ENCODE measurements around the gene TMEM72.
"Not testable (repeated sequence)": the region's sequence is repeated elsewhere in the genome, so short reads cannot be mapped to it uniquely, and the experiment has no call there.

Gene TMEM72

DNA sequence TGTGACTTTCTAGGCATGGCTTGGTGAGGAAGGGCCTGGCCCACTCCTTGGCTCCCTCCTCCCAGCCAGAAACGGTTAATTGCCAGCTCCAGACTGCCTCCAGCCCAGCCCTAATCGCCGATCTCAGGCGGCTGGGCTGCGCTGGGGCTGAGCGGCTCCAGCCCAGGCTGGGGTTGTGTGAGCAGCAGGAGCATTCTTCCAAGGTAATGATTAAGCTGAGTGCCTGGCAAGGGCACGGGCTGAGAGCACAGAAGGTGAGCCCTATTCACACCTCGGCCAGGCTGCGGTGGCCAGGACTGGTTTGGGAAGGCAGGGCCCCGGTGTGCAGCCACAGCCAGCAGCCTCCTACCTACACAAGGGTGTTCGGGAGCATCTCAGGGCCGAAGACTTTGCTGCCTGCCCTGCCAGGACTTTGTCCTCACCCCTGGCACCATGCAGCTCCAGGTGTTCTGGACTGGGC, at the start of gene TMEM72:
TMEM72 (plus strand) TSS at position 257 of the 460 bp plus-strand sequence; CDS start at position 433, 176 bp downstream.
- DNase-seq (ENCODE audit: low read depth), result no peak

DNA sequence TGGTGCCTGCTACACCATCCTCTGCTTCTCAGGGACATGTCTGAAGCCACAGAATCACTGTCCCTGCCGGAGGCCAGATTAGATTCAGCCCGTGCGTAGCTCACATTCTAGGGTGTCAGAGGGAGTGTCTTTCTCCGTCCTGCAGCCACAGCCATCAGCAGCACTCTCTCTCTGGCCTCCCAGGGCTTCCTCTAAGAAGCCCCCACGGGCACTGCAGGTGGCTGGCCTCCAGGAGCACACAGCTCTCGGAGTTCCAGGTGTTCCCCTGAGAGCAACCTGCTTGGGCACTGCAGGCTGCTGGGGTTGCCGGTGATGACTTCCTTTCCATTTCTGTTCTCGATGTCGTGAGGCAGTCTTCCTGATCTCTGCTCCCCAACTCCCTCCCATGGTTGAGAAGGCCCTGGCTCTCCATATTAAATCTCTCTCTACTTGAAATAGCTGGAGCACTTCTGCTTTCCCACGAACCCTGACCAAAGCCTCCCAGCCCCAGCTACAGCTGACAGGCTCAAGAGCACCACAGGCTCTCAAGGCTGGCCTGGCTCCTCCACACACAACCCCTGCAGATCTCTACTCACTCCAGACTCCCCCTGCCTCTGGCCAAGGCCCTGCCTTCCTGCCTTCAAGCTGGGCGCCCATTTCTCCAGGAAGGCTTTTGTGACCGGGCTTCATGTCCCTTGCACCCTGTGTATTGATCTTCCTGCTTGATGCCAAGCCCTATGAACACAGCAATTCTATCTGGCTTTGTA, 49.0 kb upstream of the TMEM72 start:
- DNase-seq (ENCODE audit: low read depth), result no peak

DNA sequence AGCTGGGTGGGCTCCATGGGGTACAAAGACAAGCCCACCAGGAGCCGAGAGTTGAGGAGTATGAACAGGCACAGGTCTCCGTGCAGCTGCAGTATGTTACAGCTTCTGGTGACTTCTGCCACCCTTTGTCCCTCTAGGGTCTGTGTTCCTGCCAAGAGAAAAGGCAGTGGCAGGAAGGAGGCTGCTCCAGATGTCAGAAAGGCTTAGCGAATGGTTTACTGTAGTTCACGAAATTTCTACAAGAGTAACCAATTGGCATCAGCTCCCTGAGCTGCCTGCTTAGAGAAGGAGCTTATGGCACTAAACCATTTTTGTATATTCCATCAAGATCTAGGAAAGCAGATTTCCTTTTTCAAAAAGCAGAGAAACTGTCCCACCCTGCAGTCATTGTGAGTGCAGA, 48.2 kb upstream of the TMEM72 start:
- no peak for DNase-seq (ENCODE audit: low read depth)

DNA sequence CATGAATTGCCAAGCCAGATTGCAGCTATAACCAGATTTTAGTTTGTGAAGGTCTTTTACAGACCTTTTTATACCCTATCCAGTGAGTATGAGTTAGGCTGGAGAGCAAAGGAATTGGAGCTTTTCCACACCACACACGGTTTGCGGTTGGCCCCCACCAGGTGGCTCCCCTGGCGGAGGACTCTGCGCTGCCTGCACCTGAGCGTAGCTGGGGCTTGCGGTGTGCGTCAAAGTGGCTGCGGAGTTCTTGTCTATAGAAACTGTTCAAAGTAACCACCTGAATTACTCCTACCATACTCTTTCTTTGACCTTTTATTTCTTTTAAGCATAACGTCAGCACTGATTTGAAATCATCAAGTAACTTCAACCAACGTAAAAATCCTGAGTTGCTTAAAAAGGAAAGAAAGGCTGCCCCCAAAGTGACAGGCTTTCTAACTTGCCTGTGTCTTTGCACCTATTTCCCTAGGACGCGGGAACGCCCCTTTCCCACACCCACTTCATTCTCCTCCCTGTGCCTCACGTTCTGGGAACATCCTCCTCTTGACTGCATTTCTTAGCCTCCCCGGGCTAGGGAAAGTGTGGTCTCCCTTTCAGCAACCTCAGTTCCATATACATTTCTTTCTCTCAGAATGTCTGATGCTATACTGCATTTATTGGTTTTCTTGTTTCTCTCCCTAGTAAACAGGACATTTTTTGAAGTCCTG, 47.6 kb upstream of the TMEM72 start:
- no peak for DNase-seq (ENCODE audit: low read depth)

DNA sequence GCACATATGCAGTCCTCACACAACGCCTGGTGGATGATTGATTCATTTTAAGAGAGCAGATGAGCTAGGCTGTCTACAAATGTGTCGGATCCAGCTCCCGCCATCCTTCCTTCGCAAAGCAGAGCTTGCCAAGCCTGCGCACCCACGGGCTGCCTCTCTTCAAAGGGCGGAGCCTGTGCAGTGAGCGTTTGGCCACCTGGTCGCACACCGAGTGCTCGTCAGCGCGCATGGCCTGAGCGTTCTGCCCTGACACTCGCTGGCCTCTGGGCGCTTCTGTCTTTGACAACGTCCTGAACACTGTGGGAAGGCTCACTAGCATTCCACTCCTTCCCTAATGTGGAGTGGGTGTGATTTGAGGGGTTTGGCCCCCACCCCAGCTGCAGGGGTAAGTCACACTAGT, 47.1 kb upstream of the TMEM72 start:
- no peak for DNase-seq (ENCODE audit: low read depth)

DNA sequence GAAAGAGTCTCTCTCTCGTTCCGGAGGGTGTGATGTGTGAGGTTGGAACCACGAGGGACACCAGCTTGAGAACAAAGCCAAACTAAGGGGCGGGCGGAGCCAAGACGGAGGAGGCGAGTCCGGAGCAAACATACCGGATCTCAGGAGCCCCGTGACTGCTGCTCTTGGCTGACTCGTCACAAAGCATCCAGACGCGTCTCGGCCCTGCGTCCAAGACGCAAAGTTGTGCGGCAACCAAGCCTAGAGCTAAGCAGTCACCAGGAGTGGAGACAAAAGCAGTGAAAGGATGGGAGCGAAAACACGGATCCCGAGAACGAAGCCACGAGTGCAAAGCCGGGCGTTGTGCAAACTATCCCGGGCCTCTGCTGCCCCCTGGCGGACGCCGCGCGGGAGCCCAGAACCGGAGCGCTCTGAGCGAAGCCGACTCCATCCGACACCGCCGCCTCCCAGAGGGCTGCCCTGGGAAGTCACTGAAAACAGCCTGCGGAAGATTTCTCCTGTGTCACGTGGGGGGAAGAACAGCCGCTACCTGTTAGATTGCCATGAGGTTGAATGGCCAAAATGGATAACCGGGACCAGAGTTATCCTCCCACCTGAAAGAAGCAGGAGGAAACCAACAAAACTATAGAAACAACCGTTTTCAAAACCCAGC, 46.4 kb upstream of the TMEM72 start:
- DNase-seq (ENCODE audit: low read depth), result peak; percentile 85

DNA sequence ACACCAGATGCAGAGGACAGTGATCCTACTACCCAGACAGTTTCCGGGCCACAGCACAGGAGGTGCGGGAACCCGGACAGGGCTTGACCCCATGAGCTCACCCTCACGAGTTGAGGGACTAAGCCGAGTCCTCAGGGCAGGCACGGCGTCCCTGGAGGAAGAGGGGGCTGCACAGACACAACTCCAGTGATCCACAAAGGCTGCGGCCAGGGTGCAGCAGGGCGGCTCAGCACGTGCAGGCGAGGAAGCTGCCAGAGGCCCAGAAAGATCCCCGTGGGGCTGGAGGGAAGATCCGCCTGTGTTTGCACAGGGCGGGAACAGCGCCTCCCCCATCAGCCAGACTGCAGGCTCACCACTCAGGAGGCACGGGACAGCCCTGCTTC, 45.9 kb upstream of the TMEM72 start:
- no peak for DNase-seq (ENCODE audit: low read depth)

DNA sequence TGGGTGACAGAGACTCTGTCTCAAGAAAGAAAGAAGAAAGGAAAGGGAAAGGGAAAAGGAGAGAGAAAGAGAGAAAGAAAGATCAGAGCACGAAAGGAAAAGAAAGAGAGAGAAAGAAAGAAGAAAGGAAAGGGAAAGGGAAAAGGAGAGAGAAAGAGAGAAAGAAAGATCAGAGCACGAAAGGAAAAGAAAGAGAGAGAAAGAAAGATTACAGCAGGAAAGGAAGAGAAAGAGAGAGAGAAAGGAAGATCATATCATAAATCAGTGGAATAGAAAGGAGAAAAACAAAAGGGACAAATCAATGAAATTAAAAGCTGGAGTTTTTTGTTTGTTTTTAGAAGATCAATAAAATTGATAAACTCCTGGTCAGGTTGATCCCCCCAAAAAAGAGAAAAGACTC, 44.8 kb upstream of the TMEM72 start:
- DNase-seq (ENCODE audit: low read depth), result not testable (repeated sequence)

DNA sequence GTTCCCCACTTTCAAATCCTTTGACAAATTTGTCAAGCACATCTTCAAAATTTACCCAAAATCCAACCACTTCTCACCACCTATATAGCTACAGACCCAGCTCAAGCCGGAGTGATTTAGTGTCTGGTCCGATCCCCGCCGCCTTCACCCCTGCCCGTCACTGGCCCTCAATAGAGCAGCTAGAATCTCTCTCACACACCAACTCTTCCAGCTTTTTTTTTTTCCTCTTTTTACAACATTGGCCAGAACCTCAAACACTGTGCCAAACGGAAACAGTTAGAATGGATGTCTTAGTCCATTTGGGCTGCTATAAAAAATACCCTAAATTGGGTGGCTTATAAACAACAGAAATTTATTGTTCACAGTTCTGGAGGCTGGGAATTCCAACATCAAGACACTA, 41.1 kb upstream of the TMEM72 start:
- DNase-seq (ENCODE audit: low read depth), result no peak

DNA sequence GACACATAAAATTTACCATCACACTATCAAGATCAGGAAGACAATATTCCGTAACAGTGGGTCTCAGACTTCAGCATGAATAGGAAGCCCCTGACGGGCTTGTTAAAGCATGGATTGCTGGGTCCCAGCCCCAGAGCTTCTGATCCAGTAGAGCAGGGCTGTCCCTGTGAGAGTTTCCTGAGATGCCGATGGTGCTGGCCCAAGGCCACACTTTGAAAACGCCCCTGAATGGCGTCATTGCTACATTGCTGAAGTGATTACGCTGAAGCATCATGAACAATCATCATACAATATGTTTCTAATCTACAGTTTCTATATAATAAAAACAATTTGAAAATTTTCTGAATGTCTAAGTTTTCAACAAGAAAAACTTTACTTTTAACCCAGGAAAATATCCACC, 38.0 kb upstream of the TMEM72 start:
- no peak for DNase-seq (ENCODE audit: low read depth)

DNA sequence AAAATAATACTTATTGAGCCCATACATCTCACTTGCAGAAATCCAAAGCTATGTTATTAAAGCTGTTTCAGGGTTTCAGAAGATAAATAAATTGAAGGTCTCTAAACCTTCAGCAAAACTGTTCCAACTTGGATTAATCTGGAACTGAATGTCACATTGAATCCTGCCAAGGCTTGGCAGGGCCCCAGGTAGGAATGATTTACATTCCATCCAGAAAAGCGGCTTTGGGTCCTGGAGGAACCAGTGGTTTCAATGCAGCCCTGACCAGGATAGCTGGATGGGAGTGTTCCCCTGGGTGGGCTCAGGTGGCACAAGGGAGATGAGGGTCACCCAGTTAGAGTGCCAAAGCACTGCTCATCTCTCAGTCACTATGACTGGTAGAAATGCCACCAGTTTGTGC, 37.0 kb upstream of the TMEM72 start:
- DNase-seq (ENCODE audit: low read depth), result no peak

DNA sequence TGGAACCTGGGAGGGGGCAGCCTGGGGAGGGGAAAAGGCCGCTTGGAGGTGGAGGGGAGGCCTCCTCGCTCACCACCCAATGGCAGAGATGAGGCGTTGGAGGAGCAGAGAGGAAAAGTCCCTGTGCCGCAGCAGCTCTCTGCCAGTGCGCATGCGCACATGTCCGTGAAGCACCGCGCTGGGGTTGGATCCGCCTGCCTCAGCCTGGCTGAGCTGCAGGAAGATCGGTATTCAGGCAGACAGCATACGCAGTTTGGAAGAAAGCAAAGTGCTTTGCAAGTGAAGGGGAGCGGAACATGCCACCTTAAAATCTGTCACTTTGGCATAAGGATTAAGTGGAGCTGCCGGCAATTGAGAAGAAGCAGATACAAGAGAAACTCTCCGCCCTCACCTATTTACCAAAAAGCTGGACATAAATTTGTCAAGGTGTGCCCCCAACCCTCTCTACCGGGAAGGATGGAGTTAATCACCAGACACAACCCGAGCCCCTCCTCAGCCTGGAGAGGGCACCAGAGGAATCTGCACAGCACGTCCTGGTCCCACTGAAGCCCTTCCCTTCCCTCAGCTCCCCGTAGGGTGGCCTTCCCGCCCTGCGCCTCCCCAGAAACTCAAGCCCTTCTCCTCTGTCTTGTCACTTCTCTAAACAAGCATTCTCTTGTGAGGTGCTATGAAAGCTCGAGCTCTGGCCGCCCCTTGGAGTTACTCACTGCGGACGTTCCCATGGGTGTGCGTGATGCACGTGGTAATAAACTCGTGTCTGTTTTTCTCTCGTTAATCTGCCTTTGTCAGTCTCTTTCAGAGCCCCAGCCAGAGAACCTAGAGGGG, 32.2 kb upstream of the TMEM72 start:
- peak; percentile 57 for DNase-seq (ENCODE audit: low read depth)

DNA sequence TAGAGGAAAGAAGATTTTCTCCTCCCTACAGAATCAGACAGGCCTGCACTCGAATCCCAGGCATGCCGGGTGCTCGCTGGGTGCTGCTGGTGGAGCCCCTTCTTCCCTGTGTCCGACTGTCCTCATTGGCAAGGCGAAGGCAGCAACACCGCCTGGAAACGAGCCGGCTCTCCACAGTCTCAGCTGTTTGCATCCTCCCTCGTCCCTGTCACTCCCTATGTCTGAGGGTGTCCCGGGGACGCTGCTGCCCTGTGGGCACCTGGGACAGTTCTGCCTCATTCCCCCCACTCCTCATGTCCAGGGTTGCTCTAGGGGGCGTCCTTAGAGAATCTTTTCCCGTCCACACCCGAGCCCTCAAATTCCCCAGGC, 31.6 kb upstream of the TMEM72 start:
- no peak for DNase-seq (ENCODE audit: low read depth)

DNA sequence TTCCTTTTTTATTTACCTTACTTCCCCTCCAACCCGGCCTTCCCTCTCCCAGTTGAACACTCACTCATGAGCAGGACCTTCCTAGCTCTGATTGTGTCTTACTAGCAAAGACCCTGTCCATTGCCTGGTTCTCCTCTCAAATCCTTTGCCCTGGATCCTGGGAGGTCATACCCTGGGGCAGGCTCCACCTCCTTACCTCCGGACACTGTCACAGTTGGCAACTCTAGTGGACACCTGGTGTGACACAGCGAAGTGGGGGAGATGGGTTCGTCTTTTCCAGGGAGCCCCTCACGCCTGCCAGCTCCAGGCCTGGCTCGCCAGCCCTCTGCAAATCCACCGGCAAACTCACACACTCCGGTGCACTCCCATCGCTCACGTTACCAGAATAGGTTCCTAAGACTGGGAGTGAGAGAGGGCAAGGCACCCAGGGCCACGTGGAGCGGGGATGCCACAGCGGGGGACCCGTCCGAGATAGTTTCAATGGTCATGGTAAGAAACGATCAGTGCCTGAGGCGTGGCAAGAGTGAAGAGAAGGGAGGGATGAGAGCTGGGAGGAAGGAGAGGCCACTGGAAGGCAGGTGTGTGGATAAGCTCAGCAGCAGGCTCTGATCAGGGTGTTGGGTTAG, 30.9 kb upstream of the TMEM72 start:
- no peak for DNase-seq (ENCODE audit: low read depth)

DNA sequence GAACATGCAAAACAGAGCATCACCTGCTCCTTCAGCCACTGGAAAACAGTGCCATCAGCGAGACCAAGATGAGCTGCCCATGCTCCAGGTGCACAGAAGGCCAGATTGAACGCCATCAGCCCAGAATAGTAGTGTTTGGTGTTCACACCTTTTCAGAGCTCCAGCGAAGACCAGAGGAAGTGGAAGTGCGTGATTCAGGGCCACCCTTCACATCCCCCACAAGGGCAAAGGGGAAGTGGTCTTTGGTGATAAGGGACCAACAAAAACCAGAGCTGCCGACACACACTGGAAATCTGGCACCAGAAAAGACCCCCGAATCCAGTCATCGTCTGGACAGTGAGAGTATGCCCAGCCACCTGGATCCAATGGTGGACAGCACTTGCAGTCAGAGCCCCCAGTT, 29.5 kb upstream of the TMEM72 start:
- DNase-seq (ENCODE audit: low read depth), result no peak

DNA sequence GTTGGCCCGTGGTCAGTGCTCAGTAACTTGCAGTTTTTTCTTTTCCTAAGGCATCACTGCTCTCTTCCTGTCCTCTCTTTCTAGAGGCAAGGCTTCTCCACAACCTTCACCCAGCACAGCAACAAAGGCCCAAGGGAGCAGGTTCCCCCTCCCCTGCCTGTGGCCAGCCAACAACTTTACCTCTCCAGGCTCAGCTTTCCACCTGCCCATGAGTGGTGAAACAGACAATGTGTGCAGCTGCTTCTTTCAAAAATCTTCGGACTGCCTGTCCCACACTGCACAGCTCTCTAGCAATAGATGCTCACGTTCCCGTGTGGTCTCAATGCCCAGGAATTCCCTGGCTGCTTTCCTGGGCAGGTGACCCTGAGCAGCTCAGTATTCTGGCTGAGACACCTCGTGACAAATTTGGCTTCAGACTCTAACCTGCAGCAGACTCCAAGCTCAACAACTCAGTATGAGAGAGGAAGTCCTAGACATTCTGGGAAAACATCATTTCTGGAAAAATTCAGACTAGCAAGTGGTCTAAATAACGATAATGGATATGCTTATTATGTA, 28.9 kb upstream of the TMEM72 start:
- no peak for DNase-seq (ENCODE audit: low read depth)

DNA sequence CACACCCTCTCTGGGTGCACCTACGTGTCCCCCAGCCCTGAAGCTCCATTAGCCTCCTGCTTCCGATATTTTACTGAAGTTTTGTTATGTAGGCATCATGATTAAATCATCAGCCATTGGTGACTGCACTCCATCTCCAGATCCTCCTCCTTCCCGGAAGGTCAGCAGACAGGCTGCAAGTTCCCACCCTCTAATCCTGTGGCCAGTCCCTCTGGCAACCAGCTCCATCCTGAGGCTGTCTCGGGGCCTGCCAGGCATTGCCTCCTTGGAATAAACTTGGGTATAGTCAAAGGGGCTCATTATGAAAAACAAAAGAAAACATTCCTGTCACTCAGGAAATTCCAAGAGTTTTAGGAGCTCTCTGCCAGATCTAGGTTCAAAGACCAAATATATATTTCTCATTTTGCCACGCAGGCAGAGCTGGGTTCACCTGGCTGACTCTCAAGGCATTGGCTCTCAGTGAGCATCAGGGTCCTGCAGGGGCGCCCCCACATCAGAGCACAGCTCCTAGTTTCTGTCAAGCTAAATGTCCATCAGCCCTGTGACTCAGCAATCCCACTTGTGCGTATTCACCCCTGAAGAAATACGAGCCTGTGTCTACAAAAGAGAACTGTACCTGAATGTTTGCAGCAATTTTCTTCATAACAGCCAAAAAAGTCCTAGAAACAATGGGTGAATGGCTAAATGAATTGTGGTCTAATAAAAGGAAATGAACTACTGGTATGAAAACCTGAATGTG, 27.4 kb upstream of the TMEM72 start:
- DNase-seq (ENCODE audit: low read depth), result no peak

DNA sequence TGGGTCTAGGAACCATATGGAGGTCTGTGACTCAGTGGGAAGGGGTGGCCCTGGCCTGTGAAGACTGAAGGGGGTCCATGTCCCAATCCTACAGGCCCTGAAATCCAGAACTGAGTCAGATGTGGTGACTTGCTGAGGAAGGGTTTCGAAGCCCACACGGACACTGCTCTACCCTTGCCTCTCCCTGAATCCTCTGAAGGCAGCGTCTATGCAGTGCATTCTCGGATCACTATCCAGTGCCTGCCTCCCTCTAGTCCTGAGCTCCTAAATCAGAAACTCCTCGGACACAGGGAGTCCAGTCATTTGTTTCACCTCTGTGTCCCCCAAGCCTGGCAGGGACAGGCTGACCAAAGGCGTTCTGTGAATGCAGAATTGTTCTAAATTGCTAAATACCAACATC, 25.4 kb upstream of the TMEM72 start:
- no peak for DNase-seq (ENCODE audit: low read depth)

DNA sequence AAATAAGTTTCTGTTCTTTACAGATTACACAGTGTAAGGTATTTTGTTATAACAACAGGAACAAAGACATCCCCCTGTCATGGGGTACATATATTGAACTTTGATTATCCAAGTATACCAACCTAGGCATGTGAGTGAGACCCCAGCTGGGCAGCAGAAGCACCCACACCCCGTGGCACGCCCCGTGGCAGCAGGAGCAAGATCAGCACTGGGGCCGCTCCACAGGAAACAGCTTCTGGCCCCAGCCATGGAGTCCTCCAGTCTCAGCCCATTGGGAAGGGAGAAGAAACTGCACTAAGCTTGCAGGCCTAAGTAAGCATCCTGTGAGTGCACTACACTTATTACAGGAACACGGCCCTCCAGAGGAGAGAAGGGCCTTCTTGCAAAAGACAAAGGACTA, 24.2 kb upstream of the TMEM72 start:
- no peak for DNase-seq (ENCODE audit: low read depth)

DNA sequence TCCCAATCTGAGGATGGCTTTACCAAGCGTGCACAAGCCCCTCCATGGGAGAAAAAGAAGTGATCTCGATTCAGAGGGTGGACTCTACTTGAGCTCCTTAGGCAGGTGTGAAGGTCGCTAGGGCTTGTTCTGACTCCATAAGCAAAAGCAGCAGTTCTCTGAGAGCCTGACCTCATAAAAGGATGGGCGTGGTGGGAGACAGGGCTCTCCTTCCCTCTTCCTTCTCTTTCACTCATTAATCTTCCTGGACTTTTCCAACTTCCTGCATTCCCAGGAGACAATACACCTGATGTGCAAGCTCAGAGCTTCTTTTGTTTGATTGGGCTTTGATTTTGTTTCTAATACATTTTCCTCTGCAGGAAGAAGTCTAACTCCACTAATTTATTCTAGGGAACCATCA, 22.3 kb upstream of the TMEM72 start:
- no peak for DNase-seq (ENCODE audit: low read depth)

DNA sequence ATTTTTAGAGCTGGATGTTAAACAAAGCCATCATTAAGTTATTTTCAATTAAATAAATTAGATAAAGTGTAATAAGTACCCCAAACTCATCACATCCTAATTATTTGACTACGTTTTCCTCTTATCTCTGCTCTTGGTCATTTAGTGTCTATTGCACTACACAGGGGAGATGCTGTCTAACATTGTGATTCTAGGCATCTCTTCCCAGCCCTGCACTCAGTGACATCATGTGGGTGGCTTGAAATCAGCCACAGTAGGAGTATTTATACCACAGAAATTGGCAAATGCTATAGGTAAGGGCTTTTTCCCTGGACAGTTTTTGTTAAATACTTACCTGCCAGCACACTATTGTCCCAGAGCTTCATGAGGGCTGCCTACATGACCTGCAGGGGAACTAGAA, 21.3 kb upstream of the TMEM72 start:
- DNase-seq (ENCODE audit: low read depth), result no peak

Data from stimulated activated CD8-positive, alpha-beta memory T cell treated with anti-CD3 and anti-CD28 coated beads, Interleukin-15, amount 100 ng/mL, for 24 hours (primary cell).